Glutamatergic neuron (in vitro differentiated cells): ENCODE data around the gene ITSN1. TPM values are rescaled to one million over a fixed set of nuclear protein-coding genes. Genes with fewer than 3 reads are reported as not detected.

Source experiments
- DNase-seq: peaks from one replicate; pipeline ENCODE4 v3.0.0; 2022
- H3K27ac Mint-ChIP-seq: one replicate; pipeline ENCODE4 v1.8.0; 2020; ENCODE audit warnings: mild to moderate bottlenecking, mixed read lengths, inconsistent platforms; ENCODE audit not compliant: unreplicated experiment
- H3K27me3 Mint-ChIP-seq: one replicate; pipeline ENCODE4 v1.8.0; 2020; ENCODE audit warnings: mild to moderate bottlenecking, moderate library complexity, mixed read lengths, inconsistent platforms; ENCODE audit not compliant: unreplicated experiment
- H3K36me3 Mint-ChIP-seq: one replicate; pipeline ENCODE4 v1.8.0; 2020; ENCODE audit warnings: mild to moderate bottlenecking, mixed read lengths, inconsistent platforms; ENCODE audit not compliant: unreplicated experiment
- H3K4me1 Mint-ChIP-seq: one replicate; pipeline ENCODE4 v1.8.0; 2020; ENCODE audit warnings: mild to moderate bottlenecking, low read depth, mixed read lengths, inconsistent platforms; ENCODE audit not compliant: unreplicated experiment
- H3K4me3 Mint-ChIP-seq: one replicate; pipeline ENCODE4 v1.8.0; 2020; ENCODE audit warnings: mild to moderate bottlenecking, mixed read lengths, inconsistent platforms; ENCODE audit not compliant: unreplicated experiment
- H3K9me3 Mint-ChIP-seq: one replicate; pipeline ENCODE4 v1.8.0; 2020; ENCODE audit warnings: mild to moderate bottlenecking, moderate library complexity, mixed read lengths, inconsistent platforms; ENCODE audit not compliant: unreplicated experiment
- CTCF ChIP-seq: fragments of 200-600 bp; sonication (generic); IDR thresholded peaks from one replicate; pipeline ENCODE4 v1.5.0; 2021; ENCODE audit not compliant: partially characterized antibody, unreplicated experiment
- total RNA-seq: library from RNA; stranded (reverse); fragmentation: NEBNext Ultra II Directional; extraction: Animal tissue kit (Norgen Biotek cat#: 25700); gene quantifications from one replicate; pipeline ENCODE4 v1.2.1, GENCODE V29; 2021; ENCODE audit not compliant: unreplicated experiment

Gene ITSN1
- total RNA-seq, 1 donor from 2014 or later, result 89.1 TPM

DNA sequence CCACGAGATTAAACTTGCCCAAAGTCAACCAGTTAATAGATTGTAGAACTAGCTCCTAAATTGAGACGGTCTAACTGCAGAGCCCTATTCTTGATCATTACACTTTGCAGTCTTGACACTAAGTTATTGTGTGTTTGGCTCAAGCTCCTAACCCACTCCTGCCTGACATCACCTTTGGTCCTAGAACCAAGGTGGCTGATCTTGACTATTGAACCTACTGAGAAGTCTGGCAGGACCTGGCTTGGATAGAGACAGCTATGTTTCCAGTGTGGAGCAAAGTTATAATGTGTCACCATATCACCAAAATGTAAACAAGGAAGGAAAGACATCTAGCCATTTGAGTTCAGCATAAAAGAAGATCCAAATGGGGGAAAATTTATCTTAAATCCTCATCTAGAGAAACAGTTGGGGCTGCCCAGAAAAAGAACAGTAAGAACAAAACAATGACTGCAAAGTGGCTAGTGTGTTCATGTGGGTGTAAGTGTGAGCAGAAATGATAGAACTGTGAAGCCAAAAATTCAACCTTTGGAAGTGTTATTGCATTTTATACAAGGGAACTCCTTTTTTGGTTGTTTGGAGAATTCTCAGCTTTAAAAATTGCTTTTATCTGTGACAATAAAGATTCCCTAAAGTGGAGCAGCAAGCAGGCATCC, 166.5 kb downstream of the ITSN1 start:
- Mint-ChIP-seq H3K27me3 (no peaks in the 10 kb centered on the region), H3K36me3 (no peaks in the 10 kb centered on the region), H3K27ac (no peak overlapping the region), H3K9me3 (no peaks in the 10 kb centered on the region), H3K4me1 (no peaks in the 10 kb centered on the region), H3K4me3 (no peak overlapping the region)
- no peak for DNase-seq
- TF ChIP-seq CTCF, result no peak

- H3K36me3 Mint-ChIP-seq, result peaks cover 6% of the 10 kb centered on the region
- no peak for DNase-seq
Measured at GRCh38 chr21:33810766-33811165, 168.5 kb downstream of the ITSN1 start.

GRCh38 chr21:33811167-33812010, 169.1 kb downstream of the ITSN1 start:
- Mint-ChIP-seq H3K27ac (no peak overlapping the region), H3K27me3 (no peaks in the 10 kb centered on the region), H3K4me3 (no peak overlapping the region), H3K36me3 (peaks cover 6% of the 10 kb centered on the region), H3K9me3 (no peaks in the 10 kb centered on the region), H3K4me1 (peaks cover 12% of the 10 kb centered on the region)
- DNase-seq, result no peak
- TF ChIP-seq CTCF, result no peak

More at GRCh38 chr21:33810766-33811165, 168.5 kb downstream of the ITSN1 start:
- Mint-ChIP-seq H3K4me1 (peaks cover 12% of the 10 kb centered on the region), H3K9me3 (no peaks in the 10 kb centered on the region), H3K27me3 (no peaks in the 10 kb centered on the region), H3K27ac (no peak overlapping the region), H3K4me3 (no peak overlapping the region)
- no peak for TF ChIP-seq CTCF

DNA sequence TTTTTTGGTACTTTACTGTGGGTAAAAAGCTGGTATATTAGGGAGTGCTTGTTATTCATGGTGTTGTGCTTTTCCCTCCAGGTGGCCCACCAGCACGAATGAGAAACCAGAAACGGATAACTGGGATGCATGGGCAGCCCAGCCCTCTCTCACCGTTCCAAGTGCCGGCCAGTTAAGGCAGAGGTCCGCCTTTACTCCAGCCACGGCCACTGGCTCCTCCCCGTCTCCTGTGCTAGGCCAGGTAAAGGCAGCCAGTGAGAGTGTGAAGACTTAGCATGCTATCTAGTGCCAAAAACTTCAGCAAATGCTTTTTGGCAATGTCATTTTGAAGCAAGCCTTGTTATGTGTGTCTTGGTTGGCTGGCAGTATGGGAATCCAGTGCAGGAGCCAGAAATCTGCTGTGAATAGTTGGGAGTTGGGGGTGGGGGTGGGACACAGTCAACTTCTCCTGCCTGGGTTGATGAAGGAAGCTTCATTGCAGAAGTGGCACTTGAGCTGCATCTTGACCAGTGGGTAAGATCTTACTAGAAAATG, 171.6 kb downstream of the ITSN1 start:
- TF ChIP-seq CTCF, result no peak
- no peaks in the 10 kb centered on the region for H3K9me3 Mint-ChIP-seq
- H3K27me3 Mint-ChIP-seq, result peaks cover 2% of the 10 kb centered on the region
- no peak overlapping the region for H3K27ac Mint-ChIP-seq
- DNase-seq, result no peak
- H3K4me1 Mint-ChIP-seq, result peaks cover 12% of the 10 kb centered on the region
- H3K4me3 Mint-ChIP-seq, result no peak overlapping the region
- peaks cover 6% of the 10 kb centered on the region for H3K36me3 Mint-ChIP-seq
